GM12874 (cell line): ENCODE data around the gene TMEM140.

Source experiments
- TF ChIP-seq, protein P1 (sequence below): IDR thresholded peaks from 2 replicates; pipeline ENCODE4 v1.5.1; 2011; ENCODE audit warnings: low read depth, mild to moderate bottlenecking, control low read depth, low read length, moderate library complexity; ENCODE audit not compliant: insufficient read depth

The TMEM140 gene

DNA sequence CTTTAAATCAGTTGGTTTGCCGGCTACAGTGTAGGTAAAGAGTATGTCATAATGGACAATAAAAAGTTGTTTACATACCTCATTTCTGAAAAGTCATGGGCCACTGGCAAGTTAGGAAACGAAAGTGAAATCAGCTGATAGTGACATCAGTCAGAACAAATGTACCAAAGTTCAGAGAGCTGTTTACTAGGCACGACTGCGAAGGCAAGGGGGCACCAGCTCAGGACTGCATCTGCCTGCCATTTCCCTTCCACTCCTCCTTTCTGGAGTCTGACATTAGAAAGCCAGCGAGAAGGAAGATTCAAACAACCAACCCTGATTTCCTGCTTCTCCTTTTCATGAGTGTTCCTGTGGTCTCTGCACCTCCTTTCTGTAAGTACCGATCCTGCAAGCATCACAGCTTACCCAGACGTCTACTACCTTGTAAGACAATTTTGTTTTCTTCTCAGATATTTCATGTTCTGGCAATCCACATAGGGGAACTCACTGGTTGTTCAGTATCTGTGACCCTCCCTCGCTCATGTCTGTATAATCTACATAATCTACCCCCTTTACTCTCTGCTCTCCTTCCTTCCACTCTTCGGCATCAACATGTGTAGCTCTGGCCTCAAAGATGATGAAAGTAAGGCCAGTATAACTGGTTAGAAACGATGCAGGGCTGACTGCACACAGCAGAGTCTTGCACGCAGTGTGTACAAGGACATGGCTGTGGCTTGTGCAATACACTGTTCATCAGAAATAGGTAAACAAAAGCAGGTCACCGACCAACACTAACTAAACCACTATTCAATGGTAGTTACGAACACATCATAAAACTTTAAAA, at the start of gene TMEM140:
TSS of gene TMEM140 (plus strand) at position 174 of the 823 bp plus-strand sequence. CDS start 16,370 bp downstream, outside the sequence.
- TF ChIP-seq, protein P1, sequence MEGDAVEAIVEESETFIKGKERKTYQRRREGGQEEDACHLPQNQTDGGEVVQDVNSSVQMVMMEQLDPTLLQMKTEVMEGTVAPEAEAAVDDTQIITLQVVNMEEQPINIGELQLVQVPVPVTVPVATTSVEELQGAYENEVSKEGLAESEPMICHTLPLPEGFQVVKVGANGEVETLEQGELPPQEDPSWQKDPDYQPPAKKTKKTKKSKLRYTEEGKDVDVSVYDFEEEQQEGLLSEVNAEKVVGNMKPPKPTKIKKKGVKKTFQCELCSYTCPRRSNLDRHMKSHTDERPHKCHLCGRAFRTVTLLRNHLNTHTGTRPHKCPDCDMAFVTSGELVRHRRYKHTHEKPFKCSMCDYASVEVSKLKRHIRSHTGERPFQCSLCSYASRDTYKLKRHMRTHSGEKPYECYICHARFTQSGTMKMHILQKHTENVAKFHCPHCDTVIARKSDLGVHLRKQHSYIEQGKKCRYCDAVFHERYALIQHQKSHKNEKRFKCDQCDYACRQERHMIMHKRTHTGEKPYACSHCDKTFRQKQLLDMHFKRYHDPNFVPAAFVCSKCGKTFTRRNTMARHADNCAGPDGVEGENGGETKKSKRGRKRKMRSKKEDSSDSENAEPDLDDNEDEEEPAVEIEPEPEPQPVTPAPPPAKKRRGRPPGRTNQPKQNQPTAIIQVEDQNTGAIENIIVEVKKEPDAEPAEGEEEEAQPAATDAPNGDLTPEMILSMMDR: no peak

DNA sequence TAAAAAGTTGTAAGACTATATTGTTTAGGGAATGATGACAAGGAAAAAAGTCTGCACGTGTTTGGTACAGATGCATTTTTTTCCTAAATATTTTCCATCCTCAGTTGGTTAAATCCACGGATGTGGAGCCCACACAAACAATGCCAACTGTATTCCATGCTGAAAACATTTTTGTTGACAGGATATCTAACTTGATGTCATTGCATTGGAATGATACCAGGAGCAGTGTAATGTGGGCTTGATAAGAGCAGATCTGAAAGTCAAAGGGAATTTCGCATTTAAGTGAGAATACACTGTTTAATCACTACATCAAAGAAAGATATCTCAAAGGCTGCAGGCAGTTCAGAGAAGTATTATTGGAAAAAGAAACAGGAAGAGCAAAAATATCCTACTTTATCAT, 49.5 kb upstream of the TMEM140 start:
- TF ChIP-seq, protein P1: no peak

DNA sequence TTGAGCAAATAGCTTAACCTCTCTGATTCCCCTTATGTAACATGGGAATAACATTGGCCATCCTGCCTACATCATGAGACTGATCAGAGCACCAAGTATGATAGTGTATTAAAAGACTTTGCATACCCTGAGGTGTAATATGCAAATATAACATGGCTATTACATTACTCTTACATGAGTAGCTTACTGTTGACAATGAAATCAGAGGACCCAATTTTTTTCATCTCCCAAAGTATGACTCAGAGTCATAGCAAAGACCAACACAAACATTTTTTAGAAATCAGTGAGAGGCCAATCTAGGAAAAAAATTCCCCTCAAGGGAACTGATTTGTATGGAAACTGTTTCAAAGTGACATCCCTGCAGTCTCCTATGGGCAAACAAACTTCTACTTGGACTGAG, 47.0 kb upstream of the TMEM140 start:
- TF ChIP-seq, protein P1: no peak

DNA sequence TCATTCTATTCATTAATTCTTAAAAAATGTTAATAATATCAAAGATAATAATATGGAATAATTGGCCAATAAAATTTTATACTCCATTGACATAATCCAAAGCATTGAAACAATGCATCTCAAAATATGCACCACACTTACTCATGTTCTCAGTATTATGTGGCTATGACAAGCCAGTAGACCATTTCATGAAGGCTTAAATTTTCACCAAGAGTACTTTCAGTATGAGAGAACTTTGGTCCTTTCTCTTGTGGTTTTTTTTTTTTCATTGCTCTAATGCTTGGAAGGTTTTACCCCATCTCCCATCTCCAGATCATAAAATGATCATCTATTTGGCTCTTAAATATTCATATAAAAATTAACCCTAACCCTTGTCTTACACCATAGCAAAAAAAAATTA, 45.5 kb upstream of the TMEM140 start:
- TF ChIP-seq, protein P1: no peak

DNA sequence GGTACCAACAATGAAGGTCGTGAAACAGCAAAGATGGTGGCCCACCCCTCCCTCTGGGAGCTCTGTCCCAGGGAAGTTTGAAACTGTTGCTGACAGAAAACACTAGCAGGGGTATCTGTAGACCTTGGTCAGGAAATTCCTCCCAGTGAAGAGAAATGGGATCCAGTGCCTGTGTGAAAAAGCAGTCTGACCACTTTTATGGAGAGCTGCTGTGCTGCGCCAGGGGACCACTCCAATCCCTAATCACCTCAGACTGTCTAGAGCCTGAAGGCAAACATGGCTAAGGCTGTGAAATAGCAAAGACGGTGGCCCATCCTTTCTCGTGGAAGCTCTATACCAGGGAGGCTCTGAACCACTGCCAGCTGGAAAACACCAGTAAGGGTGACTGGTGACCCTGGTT, 38.3 kb upstream of the TMEM140 start:
- TF ChIP-seq, protein P1: no peak

DNA sequence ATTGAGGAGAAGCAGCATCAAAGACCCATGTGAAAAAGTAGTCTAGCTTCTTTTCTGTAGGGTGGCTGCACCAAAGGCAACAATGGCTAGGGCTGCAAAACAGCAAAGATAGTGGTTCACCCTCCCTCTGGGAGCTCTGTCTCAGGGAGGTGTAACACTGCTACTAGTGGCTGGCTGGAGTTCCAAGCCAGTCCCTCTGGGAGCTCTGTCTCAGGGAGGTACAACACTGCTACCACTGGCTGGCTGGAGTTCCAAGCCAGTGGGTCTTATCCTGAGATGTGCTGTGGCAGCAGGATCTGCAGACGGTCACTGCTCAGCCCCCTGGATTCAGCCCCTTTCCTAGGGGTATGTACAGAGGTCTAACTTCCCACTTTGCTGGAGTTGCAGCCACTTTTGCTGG, 37.9 kb upstream of the TMEM140 start:
- TF ChIP-seq, protein P1: no peak

DNA sequence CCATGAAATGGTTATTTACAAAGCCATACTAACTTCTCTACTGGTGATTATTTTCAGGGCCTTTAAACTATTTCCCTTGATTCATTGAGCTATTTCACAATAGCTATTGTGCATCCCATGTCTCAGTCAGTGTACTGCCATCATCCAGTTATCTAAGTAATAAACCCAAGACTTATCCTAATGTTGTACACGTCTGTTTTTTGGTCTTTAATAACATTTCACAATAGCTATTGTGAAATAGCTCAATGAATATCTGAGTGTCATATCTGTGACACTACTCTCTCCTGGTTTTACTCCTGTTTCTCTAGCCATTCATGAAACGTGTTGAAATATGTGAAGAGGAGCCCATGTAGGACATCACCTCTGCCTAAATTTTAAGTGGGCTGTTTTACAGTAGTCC, 36.5 kb upstream of the TMEM140 start:
- TF ChIP-seq, protein P1: no peak
